Activated naive CD4-positive, alpha-beta T cell treated with anti-CD3 and anti-CD28 coated beads, Interleukin-2, amount 50 U/mL, for 72 hours (primary cell): ENCODE data around the gene KRT78. TPM values are rescaled to one million over a fixed set of nuclear protein-coding genes. Genes with fewer than 3 reads are reported as not detected.

Experiments used
- ATAC-seq, 2 donors: fragments of 150-1000 bp; cut with Tn5 transposase; 2 replicates each; pipeline ENCODE4 v1.10.0; 2021; ENCODE audit warnings: mild to moderate bottlenecking in 2 of 2, moderate library complexity in 2 of 2
- DNase-seq, 2 donors: peaks; one replicate each; pipeline ENCODE4 v3.0.0; 2021 to 2022; ENCODE audit warnings: low spot score in 2 of 2
- H3K27ac Mint-ChIP-seq, 2 donors: one replicate each; pipeline ENCODE4 v1.8.0; 2022; ENCODE audit warnings: mild to moderate bottlenecking in 2 of 2, mixed read lengths in 2 of 2
- H3K36me3 Mint-ChIP-seq, 2 donors: one replicate each; pipeline ENCODE4 v1.8.0; 2022; ENCODE audit warnings: mixed read lengths in 2 of 2
- H3K9me3 Mint-ChIP-seq, 2 donors: one replicate each; pipeline ENCODE4 v1.8.0; 2022; ENCODE audit warnings: mixed read lengths in 2 of 2
- total RNA-seq, 2 donors: library from RNA; stranded (reverse); gene quantifications; one replicate each; pipeline ENCODE4 v1.2.3, GENCODE V29; 2022

The KRT78 gene
- total RNA-seq, 2 donors from 2014 or later = not detected

- no peak overlapping the region for H3K27ac Mint-ChIP-seq
- no peaks in the 10 kb centered on the region for H3K9me3 Mint-ChIP-seq
- no peak for DNase-seq
- ATAC-seq = no peak
- H3K36me3 Mint-ChIP-seq = no peaks in the 10 kb centered on the region
Observed at GRCh38 chr12:52789637-52790426, 59.0 kb downstream of the KRT78 start.

GRCh38 chr12:52788876-52789636 is 59.7 kb downstream of the KRT78 start:
- Mint-ChIP-seq H3K36me3 (no peaks in the 10 kb centered on the region), H3K9me3 (no peaks in the 10 kb centered on the region), H3K27ac (no peak overlapping the region)
- ATAC-seq = no peak
- no peak for DNase-seq

- Mint-ChIP-seq H3K27ac (no peak overlapping the region), H3K36me3 (no peaks in the 10 kb centered on the region), H3K9me3 (no peaks in the 10 kb centered on the region)
- DNase-seq = no peak
- ATAC-seq = no peak
Observed at GRCh38 chr12:52788192-52788875, 60.5 kb downstream of the KRT78 start.

Other genes with a start within 250 kb of the KRT78 start
- 1 to 10 TPM; 1.4 to 7.7 TPM for gene KRT72, start 247.5 kb downstream of the KRT78 start, total RNA-seq
- gene KRT73, start 230.4 kb downstream of the KRT78 start, total RNA-seq = 1 to 10 TPM in 1 of 2 donors, under 1 TPM in 1; 0.98 to 4.9 TPM
- gene KRT2, start 196.8 kb downstream of the KRT78 start, total RNA-seq = not detected
- not detected for gene KRT1, start 168.6 kb downstream of the KRT78 start, total RNA-seq
- not detected for gene KRT77, start 145.5 kb downstream of the KRT78 start, total RNA-seq
- not detected for gene KRT76, start 71.6 kb downstream of the KRT78 start, total RNA-seq
- under 1 TPM in 1 of 2 donors, not detected in 1; 0.09 TPM for gene KRT3, start 52.9 kb downstream of the KRT78 start, total RNA-seq
- gene KRT4, start 34.9 kb downstream of the KRT78 start, total RNA-seq = not detected
- gene KRT79, start 14.7 kb downstream of the KRT78 start, total RNA-seq = under 1 TPM; 0.12 to 0.25 TPM
- under 1 TPM; 0.34 to 0.66 TPM for gene KRT8, start 56.1 kb upstream of the KRT78 start, total RNA-seq
- gene KRT18, start 100.1 kb upstream of the KRT78 start, total RNA-seq = 1 to 10 TPM; 7.7 to 8.5 TPM
- gene EIF4B, start 157.5 kb upstream of the KRT78 start, total RNA-seq = 1,000 to 10,000 TPM in 1 of 2 donors, 100 to 1,000 TPM in 1; 637 to 1,013 TPM
- 1 to 10 TPM; 1.2 to 2.1 TPM for gene TNS2, start 201.1 kb upstream of the KRT78 start, total RNA-seq
- 10 to 100 TPM; 19.2 to 22.2 TPM for gene SPRYD3, start 230.4 kb upstream of the KRT78 start, total RNA-seq
- 1 to 10 TPM; 1.5 to 3.6 TPM for gene IGFBP6, start 248.7 kb upstream of the KRT78 start, total RNA-seq